GM23248 (cell line): ENCODE results near the gene FAM156B.
"Not testable (repeated sequence)": the region's sequence is repeated elsewhere in the genome, so short reads cannot be mapped to it uniquely, and the experiment has no call there.

Experiments
- EZH2 ChIP-seq: fragments of 200-600 bp; sonication (generic); IDR thresholded peaks from 2 replicates; pipeline ENCODE4 v1.6.1; 2018; ENCODE audit warnings: antibody characterized with exemption, mild to moderate bottlenecking; ENCODE audit not compliant: insufficient read depth, poor library complexity, severe bottlenecking
- EZH2phosphoT487 ChIP-seq: fragments of 200-600 bp; sonication (generic); IDR thresholded peaks from 2 replicates; pipeline ENCODE4 v1.6.1; 2018; ENCODE audit warnings: antibody characterized with exemption, moderate library complexity, mild to moderate bottlenecking, low read depth; ENCODE audit not compliant: insufficient read depth

GRCh38 chrX:52907900-52908299, 10.8 kb downstream of the FAM156B start:
- not testable (repeated sequence) for TF ChIP-seq EZH2, EZH2phosphoT487
